ENCODE measurements around the gene MUC22. TPM values are rescaled to one million over a fixed set of nuclear protein-coding genes. Genes with fewer than 3 reads are reported as not detected.

Gene MUC22
- total RNA-seq, 2 experiments from 2014 or later: not detected

DNA sequence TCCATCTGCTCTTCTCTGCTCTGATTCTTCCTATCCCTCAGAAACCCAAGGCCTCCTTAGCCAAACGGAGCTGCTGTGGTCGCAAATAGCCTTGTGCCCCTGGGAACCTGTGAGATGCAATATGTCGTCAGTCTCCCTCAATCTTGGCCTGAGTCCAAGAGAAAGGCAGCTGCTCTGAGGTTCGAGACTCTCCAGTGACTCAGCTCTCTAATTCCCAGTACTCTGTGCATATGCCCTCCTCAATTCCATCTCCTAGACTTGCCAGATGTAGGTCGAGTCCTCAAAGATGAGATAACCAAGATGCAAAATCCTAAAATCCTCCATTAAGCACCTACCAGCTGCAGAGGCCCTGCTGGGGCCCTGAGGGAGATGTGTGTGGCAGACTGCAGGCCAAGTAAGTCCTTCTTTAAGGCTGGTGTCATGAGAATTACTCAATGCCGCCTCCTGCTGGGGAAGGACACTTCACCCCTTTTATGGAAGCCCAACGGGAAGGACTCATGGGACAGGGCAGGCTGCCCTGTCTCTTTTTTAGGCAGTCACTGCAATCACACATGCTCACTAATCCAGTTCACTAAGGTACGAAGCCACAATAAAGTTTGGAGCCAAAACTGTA is 73.6 kb downstream of the MUC22 start:
- Histone ChIP-seq H3K4me3 (ENCODE audit: low read length) (no peak overlapping the region), H3K4me1 (ENCODE audit: insufficient read depth, low read length) (peaks cover 11% of the 10 kb centered on the region), H3K36me3 (ENCODE audit: insufficient read depth, low read length) (no peaks in the 10 kb centered on the region), H3K9me3 (ENCODE audit: control insufficient read depth in 1 of 2, insufficient read depth in 1 of 2, low read length in 2 of 2) (no peaks in the 10 kb centered on the region), H3K27ac (ENCODE audit: low read depth in 1 of 2, low read length in 2 of 2) (no peak overlapping the region), H3K27me3 (ENCODE audit: control insufficient read depth in 1 of 2, insufficient read depth in 2 of 2, low read length in 2 of 2) (no peaks in the 10 kb centered on the region)
- TF ChIP-seq, protein P1, sequence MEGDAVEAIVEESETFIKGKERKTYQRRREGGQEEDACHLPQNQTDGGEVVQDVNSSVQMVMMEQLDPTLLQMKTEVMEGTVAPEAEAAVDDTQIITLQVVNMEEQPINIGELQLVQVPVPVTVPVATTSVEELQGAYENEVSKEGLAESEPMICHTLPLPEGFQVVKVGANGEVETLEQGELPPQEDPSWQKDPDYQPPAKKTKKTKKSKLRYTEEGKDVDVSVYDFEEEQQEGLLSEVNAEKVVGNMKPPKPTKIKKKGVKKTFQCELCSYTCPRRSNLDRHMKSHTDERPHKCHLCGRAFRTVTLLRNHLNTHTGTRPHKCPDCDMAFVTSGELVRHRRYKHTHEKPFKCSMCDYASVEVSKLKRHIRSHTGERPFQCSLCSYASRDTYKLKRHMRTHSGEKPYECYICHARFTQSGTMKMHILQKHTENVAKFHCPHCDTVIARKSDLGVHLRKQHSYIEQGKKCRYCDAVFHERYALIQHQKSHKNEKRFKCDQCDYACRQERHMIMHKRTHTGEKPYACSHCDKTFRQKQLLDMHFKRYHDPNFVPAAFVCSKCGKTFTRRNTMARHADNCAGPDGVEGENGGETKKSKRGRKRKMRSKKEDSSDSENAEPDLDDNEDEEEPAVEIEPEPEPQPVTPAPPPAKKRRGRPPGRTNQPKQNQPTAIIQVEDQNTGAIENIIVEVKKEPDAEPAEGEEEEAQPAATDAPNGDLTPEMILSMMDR (IDR thresholded peaks at IDR 0.05): no peak
- intact Hi-C loops (cut with DNase I, micrococcal nuclease): loop anchor here (5.0 to 10.0 kb wide), 2 partner anchors 339 to 602 kb away; partner anchors contain the start of genes FLOT1 (in 1 of the 2) and IER3 (in 1 of the 2)
- H3K9me3 Mint-ChIP-seq: no peaks in the 10 kb centered on the region
- peaks cover 15% of the 10 kb centered on the region for H3K4me1 Mint-ChIP-seq (ENCODE audit: low read depth)
- DNase-seq (peak in 10 of 14 experiments; percentile 5 to 64 (median 25)), ATAC-seq (ENCODE audit: poor library complexity) (no peak)
- peaks cover 5% of the 10 kb centered on the region for H3K27me3 Mint-ChIP-seq
- no peak overlapping the region for H3K27ac Mint-ChIP-seq
- POLR2A ChIA-PET: no interaction called here
- H3K36me3 Mint-ChIP-seq (ENCODE audit: low read depth): no peaks in the 10 kb centered on the region
- CTCF ChIA-PET: no interaction called here
- H3K4me3 Mint-ChIP-seq: no peak overlapping the region

Other genes starting within 250 kb of the MUC22 start
- 1 to 10 TPM; 6.5 to 6.6 TPM for gene DDR1, start 126.0 kb upstream of the MUC22 start, total RNA-seq
- gene GTF2H4, start 102.3 kb upstream of the MUC22 start, total RNA-seq: 10 to 100 TPM in 1 of 2 experiments, 1 to 10 TPM in 1; 7.7 to 10.7 TPM
- gene VARS2, start 96.2 kb upstream of the MUC22 start, total RNA-seq: 10 to 100 TPM; 19.3 to 21.7 TPM
- not detected for gene SFTA2, start 78.3 kb upstream of the MUC22 start, total RNA-seq
- not detected for gene MUCL3, start 69.5 kb upstream of the MUC22 start, total RNA-seq
- gene MUC21, start 26.8 kb upstream of the MUC22 start, total RNA-seq: not detected
- not detected for gene C6orf15, start 102.1 kb downstream of the MUC22 start, total RNA-seq
- gene PSORS1C1, start 104.3 kb downstream of the MUC22 start, total RNA-seq: not detected
- not detected for gene CDSN, start 110.0 kb downstream of the MUC22 start, total RNA-seq
- gene PSORS1C2, start 128.6 kb downstream of the MUC22 start, total RNA-seq: not detected
- 10 to 100 TPM; 17.5 to 18.2 TPM for gene CCHCR1, start 147.3 kb downstream of the MUC22 start, total RNA-seq
- gene TCF19, start 148.1 kb downstream of the MUC22 start, total RNA-seq: 1 to 10 TPM; 3.3 to 4.1 TPM
- not detected for gene POU5F1, start 160.2 kb downstream of the MUC22 start, total RNA-seq